Uterus (tissue), 4 donors: ENCODE data around the gene SLC7A4. TPM values are rescaled to one million over a fixed set of nuclear protein-coding genes. Genes with fewer than 3 reads are reported as not detected.
A peak's percentile ranks its signal among the peaks of the same experiment; 100 is the strongest.

Experiments used
- DNase-seq, 2 donors: peaks; one replicate each; pipeline ENCODE4 v3.0.0-alpha.2; 2019 to 2020
- H3K27ac ChIP-seq, 2 donors: fragments of 200-600 bp; sonication (generic); 1 replicate in 1 of 2; 2 replicates in 1 of 2; pipeline ENCODE4 v1.5.1; 2016 to 2018
- H3K27me3 ChIP-seq, 2 donors: fragments of 200-600 bp; sonication (generic); one replicate each; pipeline ENCODE4 v1.5.1; 2018 to 2019; ENCODE audit warnings: control low read depth in 1 of 2
- H3K36me3 ChIP-seq, 2 donors: fragments of 200-600 bp; sonication (generic); one replicate each; pipeline ENCODE4 v1.5.1; 2019; ENCODE audit warnings: control low read depth in 1 of 2
- H3K4me1 ChIP-seq, 2 donors: fragments of 200-600 bp; sonication (generic); one replicate each; pipeline ENCODE4 v1.5.1; 2018 to 2019; ENCODE audit warnings: control low read depth in 1 of 2
- H3K4me3 ChIP-seq, 2 donors: fragments of 200-600 bp; sonication (generic); 1 replicate in 1 of 2; 2 replicates in 1 of 2; pipeline ENCODE4 v1.5.1; 2018 to 2019; ENCODE audit warnings: mild to moderate bottlenecking in 1 of 2
- H3K9me3 ChIP-seq, 2 donors: fragments of 200-600 bp; sonication (generic); one replicate each; pipeline ENCODE4 v1.5.1; 2019; ENCODE audit warnings: control low read depth in 1 of 2
- POLR2A ChIP-seq, 2 donors: fragments of 450-650 bp; IDR thresholded peaks; one replicate each; pipeline ENCODE4 v1.6.1; 2016; ENCODE audit warnings: antibody characterized with exemption in 2 of 2, mild to moderate bottlenecking in 1 of 2, moderate library complexity in 1 of 2
- intact Hi-C: fragments of 100-400 bp; cut with DNase I; formaldehyde crosslinking; loops from one replicate; pipeline ENCODE4 v1.15.1; 2023; ENCODE audit warnings: low total_unique reads
- total RNA-seq, 4 donors: library from RNA; depleted of rRNA in 3 of 4; stranded (reverse); fragments of >200 nt in 3 of 4; gene quantifications; one replicate each; pipeline versions ENCODE4 v1.1.0 to v1.2.4, GENCODE V29; 2014 to 2023
- TF ChIP-seq, protein P1 (sequence below), 4 experiments: fragments of 200-600 bp in 2 of 4; fragments of 450-650 bp in 2 of 4; sonication (generic) in 2 of 4; IDR thresholded peaks; one replicate each; pipeline ENCODE4 v1.5.1; 2016 to 2019; ENCODE audit warnings: antibody characterized with exemption in 4 of 4, mild to moderate bottlenecking in 2 of 4, moderate library complexity in 1 of 4
- donor health status: DM: yes; HTN: yes; CAD: no.

SLC7A4 gene
- total RNA-seq, 4 donors from 2014 or later: 0.35 to 7.9 (median 0.43) TPM; not detected in 1

DNA sequence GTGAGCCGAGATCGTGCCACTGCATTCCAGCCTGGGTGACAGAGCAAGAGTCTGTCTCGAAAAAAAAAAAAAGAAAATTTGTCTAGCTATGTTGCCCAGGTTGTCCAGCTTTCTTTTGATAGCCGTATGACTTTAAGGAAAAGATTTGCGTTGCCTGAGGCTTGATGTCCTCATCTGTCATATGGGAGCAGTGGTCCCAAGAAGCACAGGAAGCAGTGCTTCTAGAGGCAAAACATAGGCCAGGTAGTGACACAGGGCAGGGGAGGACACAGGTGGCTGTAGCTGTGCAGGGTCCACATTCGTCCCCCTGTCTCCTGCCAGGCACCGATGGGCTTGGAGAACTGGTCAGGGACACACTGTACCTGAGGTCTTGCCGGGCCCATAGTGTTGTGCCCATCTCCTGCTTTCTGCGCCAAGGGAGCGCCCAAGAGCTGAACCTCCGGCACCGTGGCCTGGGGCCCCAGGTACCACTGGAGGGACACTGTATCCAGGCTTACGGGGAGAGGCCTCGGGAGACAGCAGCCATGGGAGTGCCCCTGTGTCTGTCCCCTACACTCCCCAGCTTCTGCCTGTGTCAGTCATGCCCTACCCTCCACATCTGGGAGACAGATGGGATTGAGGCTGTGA is 14.8 kb upstream of the SLC7A4 start:
- H3K9me3 ChIP-seq: no peaks in the 10 kb centered on the region
- no peaks in the 10 kb centered on the region for H3K36me3 ChIP-seq
- intact Hi-C loops: no loop called here
- H3K4me1 ChIP-seq: no peaks in the 10 kb centered on the region
- no peak overlapping the region for H3K27ac ChIP-seq
- no peaks in the 10 kb centered on the region for H3K27me3 ChIP-seq
- no peak for TF ChIP-seq POLR2A (IDR thresholded peaks at IDR 0.05)
- TF ChIP-seq, protein P1, sequence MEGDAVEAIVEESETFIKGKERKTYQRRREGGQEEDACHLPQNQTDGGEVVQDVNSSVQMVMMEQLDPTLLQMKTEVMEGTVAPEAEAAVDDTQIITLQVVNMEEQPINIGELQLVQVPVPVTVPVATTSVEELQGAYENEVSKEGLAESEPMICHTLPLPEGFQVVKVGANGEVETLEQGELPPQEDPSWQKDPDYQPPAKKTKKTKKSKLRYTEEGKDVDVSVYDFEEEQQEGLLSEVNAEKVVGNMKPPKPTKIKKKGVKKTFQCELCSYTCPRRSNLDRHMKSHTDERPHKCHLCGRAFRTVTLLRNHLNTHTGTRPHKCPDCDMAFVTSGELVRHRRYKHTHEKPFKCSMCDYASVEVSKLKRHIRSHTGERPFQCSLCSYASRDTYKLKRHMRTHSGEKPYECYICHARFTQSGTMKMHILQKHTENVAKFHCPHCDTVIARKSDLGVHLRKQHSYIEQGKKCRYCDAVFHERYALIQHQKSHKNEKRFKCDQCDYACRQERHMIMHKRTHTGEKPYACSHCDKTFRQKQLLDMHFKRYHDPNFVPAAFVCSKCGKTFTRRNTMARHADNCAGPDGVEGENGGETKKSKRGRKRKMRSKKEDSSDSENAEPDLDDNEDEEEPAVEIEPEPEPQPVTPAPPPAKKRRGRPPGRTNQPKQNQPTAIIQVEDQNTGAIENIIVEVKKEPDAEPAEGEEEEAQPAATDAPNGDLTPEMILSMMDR (IDR thresholded peaks at IDR 0.05): no peak
- no peak overlapping the region for H3K4me3 ChIP-seq
- no peak for DNase-seq

DNA sequence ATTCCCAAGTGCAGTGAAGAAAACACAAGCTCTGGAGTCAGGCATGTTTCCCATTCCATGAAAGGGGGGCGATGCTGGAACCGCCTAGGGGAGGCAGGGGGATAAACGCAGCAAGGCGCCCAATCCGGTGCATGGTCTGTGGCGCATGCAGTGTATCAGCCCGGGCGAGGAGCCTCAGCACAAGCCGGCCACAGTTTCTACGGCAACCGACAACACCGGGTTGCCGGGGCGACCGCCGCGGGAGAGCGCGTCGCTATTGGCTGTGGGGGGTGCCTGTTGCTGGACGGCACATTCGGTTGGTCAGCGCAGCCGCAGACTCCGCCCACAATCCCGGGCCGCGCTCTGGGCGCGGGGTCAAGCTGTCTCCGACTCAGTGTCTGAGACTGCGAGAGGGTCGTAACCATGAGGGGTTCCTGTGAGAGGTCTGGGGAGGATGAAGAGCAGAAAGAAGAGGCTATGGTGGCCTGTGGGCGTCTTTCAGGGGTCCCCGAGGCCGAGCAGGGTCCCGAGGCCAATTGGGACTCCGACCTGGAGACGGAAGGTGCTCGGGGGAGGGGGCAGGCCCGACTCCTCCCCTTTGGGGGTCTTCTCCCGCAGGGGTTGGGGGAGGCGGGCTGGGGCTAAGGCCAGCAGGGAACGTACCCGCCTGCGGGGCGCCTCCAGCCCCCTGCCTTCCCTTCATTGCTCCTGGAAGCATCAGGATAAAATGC is 13.4 kb upstream of the SLC7A4 start, which contains the start of gene LRRC74B:
TSS of gene LRRC74B (plus strand) at position 362 of the 710 bp plus-strand sequence. CDS start at position 403, 41 bp downstream.
- Histone ChIP-seq H3K36me3 (no peaks in the 10 kb centered on the region), H3K27ac (peak within 1 kb of the TSS in 1 of 2 donors; percentile 54), H3K4me3 (peak within 1 kb of the TSS; percentile 35 to 39), H3K27me3 (no peaks in the 10 kb centered on the region), H3K4me1 (no peaks in the 10 kb centered on the region), H3K9me3 (no peaks in the 10 kb centered on the region)
- intact Hi-C loops: no loop called here
- DNase-seq: peak; percentile 88 to 92
- TF ChIP-seq POLR2A (IDR thresholded peaks at IDR 0.05): no peak
- TF ChIP-seq, protein P1 (IDR thresholded peaks at IDR 0.05): no peak

DNA sequence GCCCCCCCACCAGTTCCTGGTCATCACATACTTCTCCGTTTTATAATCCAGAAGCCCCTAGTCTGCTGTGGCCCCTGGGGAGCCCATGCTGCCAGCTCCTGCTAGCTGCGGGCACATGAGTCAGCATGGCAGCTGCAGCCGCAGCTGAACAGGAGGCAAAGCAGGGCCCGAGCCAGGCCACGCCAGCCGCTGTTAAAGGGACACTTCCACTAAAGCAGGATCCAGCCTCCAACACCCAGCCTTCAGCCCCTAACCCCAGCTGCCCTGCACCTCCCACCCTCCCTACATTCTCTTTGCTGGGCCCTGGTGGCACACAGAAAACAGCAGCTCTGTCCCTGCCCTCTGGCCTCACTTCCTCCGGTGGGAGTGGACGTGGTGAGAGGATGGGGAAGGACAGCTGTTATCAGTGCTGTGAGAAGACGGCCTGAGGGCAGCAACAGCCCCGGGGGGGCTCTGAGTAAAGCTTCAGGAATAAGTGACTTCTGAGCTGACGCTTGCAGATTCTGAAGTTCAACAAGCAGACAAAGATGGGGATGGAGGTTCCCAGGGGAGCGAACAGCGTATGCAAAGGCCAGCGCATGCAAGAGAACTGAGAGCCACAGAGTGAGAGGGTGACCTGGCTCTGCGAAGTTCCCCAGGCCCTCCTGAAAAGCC is 12.7 kb upstream of the SLC7A4 start:
- no peaks in the 10 kb centered on the region for H3K4me1 ChIP-seq
- H3K27me3 ChIP-seq: no peaks in the 10 kb centered on the region
- no peaks in the 10 kb centered on the region for H3K36me3 ChIP-seq
- TF ChIP-seq, protein P1 (IDR thresholded peaks at IDR 0.05): no peak
- TF ChIP-seq POLR2A (IDR thresholded peaks at IDR 0.05): no peak
- peak overlapping the region; percentile 35 to 39 for H3K4me3 ChIP-seq
- intact Hi-C loops: no loop called here
- DNase-seq: no peak
- no peak overlapping the region for H3K27ac ChIP-seq
- no peaks in the 10 kb centered on the region for H3K9me3 ChIP-seq

DNA sequence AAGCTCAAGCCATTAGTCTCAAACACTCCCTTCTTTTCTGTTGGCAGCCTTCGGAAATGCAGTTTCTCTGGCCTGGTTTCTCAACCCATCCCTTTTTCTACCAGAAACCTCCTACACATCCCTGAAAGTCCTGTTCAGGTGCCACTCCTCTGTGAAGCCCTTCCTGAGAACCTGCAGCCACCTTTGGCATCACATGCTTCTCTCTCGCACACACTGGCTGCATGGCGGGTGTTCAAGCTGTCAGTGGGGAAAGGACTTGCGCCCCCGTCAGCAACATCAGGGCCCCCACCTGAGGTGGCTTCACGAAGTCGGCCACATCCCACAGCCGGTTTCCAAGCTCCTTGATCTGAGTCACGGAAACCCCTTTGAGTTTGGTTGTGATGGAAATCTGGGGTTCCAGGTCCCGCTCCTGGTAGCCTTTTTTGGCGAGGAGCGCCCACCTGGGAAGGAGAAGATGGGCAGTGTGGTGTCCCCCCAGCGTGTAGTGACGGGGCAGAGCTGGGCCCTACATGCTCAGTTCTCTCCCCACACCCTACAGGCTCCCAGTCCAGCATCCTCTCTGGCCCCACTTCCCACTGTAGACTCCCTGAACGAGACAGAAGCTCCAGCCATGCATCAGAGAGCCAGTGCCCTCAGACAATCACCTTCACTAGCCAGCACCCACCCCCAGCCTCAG is 11.6 kb upstream of the SLC7A4 start:
- H3K27ac ChIP-seq: no peak overlapping the region
- H3K27me3 ChIP-seq: no peaks in the 10 kb centered on the region
- H3K4me1 ChIP-seq: no peaks in the 10 kb centered on the region
- no peak for TF ChIP-seq POLR2A (IDR thresholded peaks at IDR 0.05)
- TF ChIP-seq, protein P1 (IDR thresholded peaks at IDR 0.05): no peak
- no peak for DNase-seq
- intact Hi-C loops: no loop called here
- H3K9me3 ChIP-seq: no peaks in the 10 kb centered on the region
- no peak overlapping the region for H3K4me3 ChIP-seq
- no peaks in the 10 kb centered on the region for H3K36me3 ChIP-seq
